Activated B cell treated with CpG ODN at 0.5 μM for 24 hours (primary cell): ENCODE results near the gene DOP1B. TPM values are rescaled to one million over a fixed set of nuclear protein-coding genes. Genes with fewer than 3 reads are reported as not detected.
A peak's percentile ranks its signal among the peaks of the same experiment; 100 is the strongest.
"Not testable (repeated sequence)": the region's sequence is repeated elsewhere in the genome, so short reads cannot be mapped to it uniquely, and the experiment has no call there.

Source experiments
- ATAC-seq: fragments of 200-7000 bp; cut with Tn5 transposase; one replicate; pipeline ENCODE4 v1.10.0; 2021; ENCODE audit warnings: low read depth, mild to moderate bottlenecking, moderate library complexity
- CTCF ChIA-PET: fragments of 350-600 bp; sonication (Branson Sonifier 250); formaldehyde crosslinking; loops from one replicate; lab custom pipeline; 2021; ENCODE audit warnings: antibody characterized with exemption; lab: Charles Lee
- POLR2A ChIA-PET: fragments of 350-600 bp; sonication (Branson Sonifier 250); formaldehyde crosslinking; loops from one replicate; lab custom pipeline; 2021; ENCODE audit warnings: antibody characterized with exemption; lab: Charles Lee
- DNase-seq: peaks from one replicate; pipeline ENCODE4 v3.0.0; 2022
- H3K27ac Mint-ChIP-seq: one replicate; pipeline ENCODE4 v1.8.0; 2020; ENCODE audit warnings: mixed read lengths
- H3K27me3 Mint-ChIP-seq: one replicate; pipeline ENCODE4 v1.8.0; 2021; ENCODE audit warnings: mixed read lengths
- H3K36me3 Mint-ChIP-seq: one replicate; pipeline ENCODE4 v1.8.0; 2021; ENCODE audit warnings: low read depth, mixed read lengths
- H3K4me1 Mint-ChIP-seq: one replicate; pipeline ENCODE4 v1.8.0; 2021; ENCODE audit warnings: mixed read lengths
- H3K4me3 Mint-ChIP-seq: one replicate; pipeline ENCODE4 v1.8.0; 2020; ENCODE audit warnings: mild to moderate bottlenecking, mixed read lengths
- H3K9me3 Mint-ChIP-seq: one replicate; pipeline ENCODE4 v1.8.0; 2020; ENCODE audit warnings: mixed read lengths
- intact Hi-C: fragments of 100-400 bp; cut with micrococcal nuclease; formaldehyde crosslinking; loops from one replicate; pipeline ENCODE4 v1.15.1; 2024
- total RNA-seq: library from RNA; stranded (reverse); gene quantifications from 2 replicates; pipeline ENCODE4 v1.2.3, GENCODE V29; 2022
- TF ChIP-seq, protein P1 (sequence below): fragments of 200-600 bp; IDR thresholded peaks from one replicate; pipeline ENCODE4 v1.8.0; 2022; ENCODE audit warnings: antibody characterized with exemption, mild to moderate bottlenecking

The DOP1B gene
- total RNA-seq, 1 donor from 2014 or later: 33.9 TPM

DNA sequence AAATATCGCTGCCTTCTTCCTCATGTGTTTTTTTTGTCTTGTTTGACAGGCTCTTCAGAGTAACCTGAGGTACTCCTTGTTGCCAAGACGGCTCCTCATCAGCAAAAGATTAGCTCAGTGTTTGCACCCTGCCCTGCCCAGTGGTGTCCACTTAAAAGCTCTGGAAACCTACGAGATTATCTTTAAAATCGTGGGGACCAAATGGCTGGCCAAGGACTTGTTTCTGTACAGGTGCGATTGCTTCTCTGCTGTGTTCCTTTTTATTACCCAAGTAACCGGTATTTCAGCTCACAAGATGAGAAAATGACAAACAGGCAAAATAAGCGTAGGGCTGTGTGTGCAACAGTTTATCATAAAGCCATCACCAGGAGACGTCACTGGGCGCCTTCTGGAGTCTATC, 42.4 kb downstream of the DOP1B start:
- no peak for ATAC-seq
- ChIA-PET CTCF (interaction anchor here (0.9 kb wide), 1 partner anchor 10 kb away, joined by 3 read pairs; no protein-coding TSS in a partner anchor), POLR2A (no interaction called here)
- TF ChIP-seq, protein P1, sequence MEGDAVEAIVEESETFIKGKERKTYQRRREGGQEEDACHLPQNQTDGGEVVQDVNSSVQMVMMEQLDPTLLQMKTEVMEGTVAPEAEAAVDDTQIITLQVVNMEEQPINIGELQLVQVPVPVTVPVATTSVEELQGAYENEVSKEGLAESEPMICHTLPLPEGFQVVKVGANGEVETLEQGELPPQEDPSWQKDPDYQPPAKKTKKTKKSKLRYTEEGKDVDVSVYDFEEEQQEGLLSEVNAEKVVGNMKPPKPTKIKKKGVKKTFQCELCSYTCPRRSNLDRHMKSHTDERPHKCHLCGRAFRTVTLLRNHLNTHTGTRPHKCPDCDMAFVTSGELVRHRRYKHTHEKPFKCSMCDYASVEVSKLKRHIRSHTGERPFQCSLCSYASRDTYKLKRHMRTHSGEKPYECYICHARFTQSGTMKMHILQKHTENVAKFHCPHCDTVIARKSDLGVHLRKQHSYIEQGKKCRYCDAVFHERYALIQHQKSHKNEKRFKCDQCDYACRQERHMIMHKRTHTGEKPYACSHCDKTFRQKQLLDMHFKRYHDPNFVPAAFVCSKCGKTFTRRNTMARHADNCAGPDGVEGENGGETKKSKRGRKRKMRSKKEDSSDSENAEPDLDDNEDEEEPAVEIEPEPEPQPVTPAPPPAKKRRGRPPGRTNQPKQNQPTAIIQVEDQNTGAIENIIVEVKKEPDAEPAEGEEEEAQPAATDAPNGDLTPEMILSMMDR: no peak
- Mint-ChIP-seq H3K36me3 (peaks cover 68% of the 10 kb centered on the region), H3K27ac (no peak overlapping the region), H3K4me1 (peaks cover 8% of the 10 kb centered on the region), H3K9me3 (no peaks in the 10 kb centered on the region), H3K27me3 (no peaks in the 10 kb centered on the region), H3K4me3 (no peak overlapping the region)
- intact Hi-C loops: loop anchor here (5.0 kb wide), 1 partner anchor 33 kb away; no protein-coding TSS in a partner anchor
- no peak for DNase-seq

DNA sequence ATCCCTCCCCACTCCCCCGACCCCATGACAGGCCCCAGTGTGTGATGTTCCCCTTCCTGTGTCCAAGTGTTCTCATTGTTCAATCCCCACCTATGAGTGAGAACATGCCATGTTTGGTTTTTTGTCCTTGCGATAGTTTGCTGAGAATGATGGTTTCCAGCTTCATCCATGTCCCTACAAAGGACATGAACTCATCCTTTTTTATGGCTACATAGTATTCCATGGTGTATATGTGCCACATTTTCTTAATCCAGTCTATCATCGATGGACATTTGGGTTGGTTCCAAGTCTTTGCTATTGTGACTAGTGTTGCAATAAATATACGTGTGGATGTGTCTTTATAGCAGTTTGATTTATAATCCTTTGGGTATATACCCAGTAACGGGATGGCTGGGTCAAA, 43.0 kb downstream of the DOP1B start:
- H3K9me3 Mint-ChIP-seq, POLR2A ChIA-PET, H3K4me1 Mint-ChIP-seq, DNase-seq, H3K27me3 Mint-ChIP-seq, H3K4me3 Mint-ChIP-seq, H3K27ac Mint-ChIP-seq, ATAC-seq: not testable (repeated sequence)
- H3K36me3 Mint-ChIP-seq: peaks cover 71% of the 10 kb centered on the region
- CTCF ChIA-PET: interaction anchor here (0.9 kb wide), 1 partner anchor 10 kb away, joined by 3 read pairs; no protein-coding TSS in a partner anchor
- intact Hi-C loops: loop anchor here (5.0 kb wide), 1 partner anchor 33 kb away; no protein-coding TSS in a partner anchor

DNA sequence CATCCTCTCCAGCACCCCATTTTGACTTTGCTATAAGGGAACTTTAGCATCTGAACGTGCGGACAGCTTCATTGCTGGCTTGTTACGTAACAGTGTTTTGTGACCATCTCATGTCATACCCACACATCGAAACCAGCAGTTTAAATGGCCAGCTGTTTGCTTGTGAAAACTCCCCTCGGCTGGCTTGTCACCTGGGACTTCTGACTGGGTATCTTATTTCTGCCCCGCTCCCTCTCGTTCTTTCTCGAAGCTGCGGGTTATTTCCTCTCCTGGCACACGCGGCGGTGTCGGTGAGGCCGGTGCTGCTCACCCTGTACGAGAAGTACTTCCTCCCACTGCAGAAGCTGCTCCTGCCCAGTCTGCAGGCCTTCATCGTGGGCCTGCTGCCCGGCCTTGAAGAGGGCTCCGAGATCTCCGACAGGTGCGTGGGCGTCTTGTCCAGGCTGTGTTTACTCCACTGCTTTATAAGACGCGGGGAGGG, 43.5 kb downstream of the DOP1B start:
- H3K27me3 Mint-ChIP-seq: no peaks in the 10 kb centered on the region
- H3K27ac Mint-ChIP-seq: no peak overlapping the region
- ATAC-seq: no peak
- no peak for DNase-seq
- TF ChIP-seq, protein P1: no peak
- intact Hi-C loops: no loop called here
- CTCF ChIA-PET: interaction anchor here (0.7 kb wide), 1 partner anchor 319 kb away, joined by 4 read pairs; no protein-coding TSS in a partner anchor
- peaks cover 6% of the 10 kb centered on the region for H3K4me1 Mint-ChIP-seq
- POLR2A ChIA-PET: no interaction called here
- H3K36me3 Mint-ChIP-seq: peaks cover 75% of the 10 kb centered on the region
- H3K9me3 Mint-ChIP-seq: no peaks in the 10 kb centered on the region
- no peak overlapping the region for H3K4me3 Mint-ChIP-seq

DNA sequence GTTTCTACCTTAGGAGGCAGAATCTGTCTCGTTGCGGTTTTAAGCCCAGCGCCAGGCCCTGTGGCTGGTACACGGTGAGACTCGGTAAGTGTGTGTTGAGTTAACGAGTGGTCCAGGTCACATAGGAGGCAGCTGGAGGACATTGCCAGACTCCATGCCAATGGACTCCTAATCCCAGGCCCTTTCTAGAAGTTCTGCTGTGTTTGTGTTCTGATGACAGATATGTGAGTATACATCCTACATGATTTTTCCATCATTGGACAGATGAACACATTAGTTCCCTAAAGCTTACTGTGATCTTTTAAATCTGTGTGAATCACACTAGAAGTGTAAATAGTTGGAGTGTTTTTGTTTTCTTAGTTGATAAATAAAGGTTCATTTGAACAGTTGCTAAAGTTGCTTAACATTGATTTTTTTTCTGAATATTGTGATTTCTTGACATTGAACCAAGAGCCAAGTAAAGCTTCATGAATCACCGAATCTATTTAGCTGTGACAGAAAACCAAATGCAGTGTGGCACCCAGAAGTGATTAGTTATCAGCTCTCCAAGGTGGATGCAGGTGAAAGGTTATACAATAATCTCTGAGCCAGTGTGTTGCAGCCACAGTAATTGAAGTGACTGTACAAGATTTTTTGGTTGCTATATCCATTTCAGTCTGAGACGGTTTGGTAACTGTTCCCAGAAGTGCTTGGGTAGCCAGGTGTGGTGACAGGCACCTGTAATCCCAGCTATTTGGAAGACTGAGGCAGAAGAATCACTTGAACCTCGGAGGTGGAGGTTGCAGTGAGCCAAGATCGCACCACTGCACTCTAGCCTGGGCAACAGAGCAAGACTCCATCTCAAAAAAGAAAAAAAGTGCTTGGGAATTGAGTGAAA, 46.3 kb downstream of the DOP1B start:
- Mint-ChIP-seq H3K27ac (no peak overlapping the region), H3K4me3 (no peak overlapping the region), H3K4me1 (peaks cover 6% of the 10 kb centered on the region), H3K9me3 (no peaks in the 10 kb centered on the region), H3K27me3 (no peaks in the 10 kb centered on the region), H3K36me3 (peaks cover 68% of the 10 kb centered on the region)
- no peak for DNase-seq
- TF ChIP-seq, protein P1: no peak
- ChIA-PET CTCF (interaction anchor here (0.8 to 1.0 kb wide), 2 partner anchors 49 to 61 kb away, joined by 3 read pairs; no protein-coding TSS in a partner anchor), POLR2A (interaction anchor here (1.1 kb wide), 1 partner anchor 117 kb away, joined by 3 read pairs; the partner anchor contains the start of gene MORC3)
- ATAC-seq: no peak
- intact Hi-C loops: no loop called here

DNA sequence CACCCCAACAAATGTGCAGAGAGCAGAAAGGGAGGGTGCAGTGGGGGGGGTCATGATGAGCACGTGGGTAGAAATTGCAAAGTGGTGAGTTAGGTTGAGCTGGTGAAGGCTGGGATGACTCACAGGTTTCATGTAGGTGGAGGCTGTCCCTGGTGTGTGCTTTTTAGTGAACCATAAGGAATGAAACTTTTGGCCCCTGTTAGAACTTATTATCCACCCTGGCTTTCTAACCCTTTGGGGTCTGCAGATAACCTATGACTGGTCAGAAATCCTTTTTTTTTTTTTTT, 46.9 kb downstream of the DOP1B start:
- TF ChIP-seq, protein P1: no peak
- Mint-ChIP-seq H3K27me3 (no peaks in the 10 kb centered on the region), H3K36me3 (peaks cover 71% of the 10 kb centered on the region), H3K4me1 (peaks cover 6% of the 10 kb centered on the region), H3K27ac (no peak overlapping the region), H3K4me3 (no peak overlapping the region), H3K9me3 (no peaks in the 10 kb centered on the region)
- DNase-seq: no peak
- ChIA-PET POLR2A (interaction anchor here (0.7 to 1.1 kb wide), 2 partner anchors 17 to 116 kb away, joined by 3 to 5 read pairs; partner anchors contain the start of gene MORC3), CTCF (interaction anchor here (0.8 to 1.0 kb wide), 2 partner anchors 50 to 62 kb away, joined by 3 read pairs; no protein-coding TSS in a partner anchor)
- intact Hi-C loops: no loop called here
- ATAC-seq: peak; percentile 68
